GM19193 (cell line): ENCODE data around the gene MAMDC2.

ENCODE experiments used
- POLR2A ChIP-seq: IDR thresholded peaks from 4 replicates; pipeline ENCODE4 v1.6.1; 2011; ENCODE audit not compliant: insufficient read depth, insufficient read length; ENCODE audit errors: extremely low read depth

MAMDC2 gene

GRCh38 chr9:70043689-70044489, at the start of gene MAMDC2:
MAMDC2 (plus strand) TSS chr9:70043848; CDS start chr9:70044198, 350 bp downstream.
- no peak for TF ChIP-seq POLR2A

GRCh38 chr9:69995846-69996245, 47.8 kb upstream of the MAMDC2 start:
- TF ChIP-seq POLR2A = no peak

- TF ChIP-seq POLR2A = no peak
These were observed 46.7 kb upstream of the MAMDC2 start for GRCh38 chr9:69996967-69997366.

GRCh38 chr9:69997524-69997923, 46.1 kb upstream of the MAMDC2 start:
- TF ChIP-seq POLR2A = no peak

- TF ChIP-seq POLR2A = no peak
These were observed 44.3 kb upstream of the MAMDC2 start for GRCh38 chr9:69999315-69999714.

- TF ChIP-seq POLR2A = no peak
These were observed 43.2 kb upstream of the MAMDC2 start for GRCh38 chr9:70000469-70000868.

- no peak for TF ChIP-seq POLR2A
These were observed 39.5 kb upstream of the MAMDC2 start for GRCh38 chr9:70003901-70004714.

- no peak for TF ChIP-seq POLR2A
These were observed 37.3 kb upstream of the MAMDC2 start for GRCh38 chr9:70006306-70006705.

GRCh38 chr9:70007831-70008230, 35.8 kb upstream of the MAMDC2 start:
- TF ChIP-seq POLR2A = no peak

- no peak for TF ChIP-seq POLR2A
These were observed 33.6 kb upstream of the MAMDC2 start for GRCh38 chr9:70010015-70010414.

GRCh38 chr9:70011366-70011765, 32.3 kb upstream of the MAMDC2 start:
- no peak for TF ChIP-seq POLR2A

GRCh38 chr9:70012569-70012968, 31.1 kb upstream of the MAMDC2 start:
- TF ChIP-seq POLR2A = no peak

- no peak for TF ChIP-seq POLR2A
These were observed 30.0 kb upstream of the MAMDC2 start for GRCh38 chr9:70013598-70014196.

- TF ChIP-seq POLR2A = no peak
These were observed 28.5 kb upstream of the MAMDC2 start for GRCh38 chr9:70015099-70015498.

- TF ChIP-seq POLR2A = no peak
These were observed 23.4 kb upstream of the MAMDC2 start for GRCh38 chr9:70020217-70020616.
